Neural crest cell (in vitro differentiated cells): ENCODE measurements around the gene NUCB2. TPM values are rescaled to one million over a fixed set of nuclear protein-coding genes. Genes with fewer than 3 reads are reported as not detected.

Experiments used
- DNase-seq: peaks from one replicate; pipeline ENCODE4 v3.0.0; 2021; ENCODE audit warnings: low read depth, mixed read lengths, low spot score
- H3K27ac Mint-ChIP-seq: one replicate; pipeline ENCODE4 v1.8.0; 2021; ENCODE audit warnings: mild to moderate bottlenecking, mixed read lengths; ENCODE audit not compliant: unreplicated experiment
- H3K27me3 Mint-ChIP-seq: 2 replicates; pipeline ENCODE4 v1.8.0; 2021; ENCODE audit warnings: low read depth, mild to moderate bottlenecking, mixed read lengths
- H3K36me3 Mint-ChIP-seq: 2 replicates; pipeline ENCODE4 v1.8.0; 2021; ENCODE audit warnings: low read depth, mild to moderate bottlenecking, mixed read lengths
- H3K4me1 Mint-ChIP-seq: 2 replicates; pipeline ENCODE4 v1.8.0; 2021; ENCODE audit warnings: mixed read lengths
- H3K4me3 Mint-ChIP-seq: one replicate; pipeline ENCODE4 v1.8.0; 2021; ENCODE audit warnings: mild to moderate bottlenecking, mixed read lengths
- H3K9me3 Mint-ChIP-seq: 2 replicates; pipeline ENCODE4 v1.8.0; 2021; ENCODE audit warnings: mixed read lengths
- total RNA-seq: library from RNA; stranded (reverse); gene quantifications from 2 replicates; pipeline ENCODE4 v1.2.1, GENCODE V29; 2021
- TF ChIP-seq, protein P1 (sequence below): fragments of 200-600 bp; sonication (generic); conservative IDR thresholded peaks from 2 replicates; pipeline ENCODE4 v1.5.0; 2021; ENCODE audit warnings: antibody characterized with exemption, mild to moderate bottlenecking

Gene NUCB2
- total RNA-seq, 1 donor from 2014 or later: 59.3 TPM

DNA sequence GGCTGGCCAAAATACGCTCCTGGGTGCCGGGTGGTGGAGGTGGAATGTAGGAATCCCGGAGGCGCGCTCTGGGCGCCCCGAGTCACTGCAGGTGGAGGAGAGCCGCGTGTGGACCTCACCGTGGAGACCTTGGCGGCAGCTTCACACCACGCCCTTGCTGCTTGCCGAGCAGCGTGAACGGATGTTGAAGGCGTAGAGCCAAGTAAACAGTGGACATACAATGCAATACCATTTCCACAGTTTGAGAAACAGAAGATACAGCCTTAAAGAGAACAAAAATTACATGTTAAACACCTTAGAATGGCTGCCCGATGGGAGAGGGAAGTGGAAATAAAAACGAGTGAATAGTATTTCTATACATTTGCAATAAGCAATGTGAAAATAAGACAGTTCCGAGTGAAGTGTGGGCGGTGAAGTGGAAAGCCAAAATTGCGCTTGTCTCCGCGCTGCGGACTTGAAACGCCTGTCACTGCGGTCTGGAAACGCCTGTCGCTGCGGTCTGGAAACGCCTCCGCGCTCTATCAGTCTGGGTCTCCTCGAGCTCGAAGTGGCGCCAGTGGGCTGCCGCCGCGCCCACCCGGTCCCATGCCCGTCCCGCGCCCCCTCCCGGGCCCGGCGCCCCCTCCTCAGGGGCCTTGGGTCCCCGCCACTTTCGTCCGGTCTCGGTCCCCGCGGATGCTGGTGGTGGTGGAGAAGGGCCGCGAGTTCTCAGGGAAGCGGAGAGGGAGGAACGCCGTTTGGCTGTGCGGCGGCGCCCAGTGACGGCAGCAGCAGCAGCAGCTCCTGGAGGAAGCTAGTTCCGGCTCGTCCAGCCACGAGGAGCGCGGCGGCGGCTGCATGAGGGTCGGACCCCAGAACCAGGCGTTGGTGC lies 76.6 kb downstream of the NUCB2 start:
- Mint-ChIP-seq H3K27me3 (peaks cover 36% of the 10 kb centered on the region), H3K9me3 (peaks cover 7% of the 10 kb centered on the region), H3K27ac (peak overlapping the region; percentile 96), H3K4me3 (peak overlapping the region; percentile 91), H3K36me3 (peaks cover 19% of the 10 kb centered on the region), H3K4me1 (peaks cover 35% of the 10 kb centered on the region)
- peak; percentile 64 for DNase-seq
- TF ChIP-seq, protein P1, sequence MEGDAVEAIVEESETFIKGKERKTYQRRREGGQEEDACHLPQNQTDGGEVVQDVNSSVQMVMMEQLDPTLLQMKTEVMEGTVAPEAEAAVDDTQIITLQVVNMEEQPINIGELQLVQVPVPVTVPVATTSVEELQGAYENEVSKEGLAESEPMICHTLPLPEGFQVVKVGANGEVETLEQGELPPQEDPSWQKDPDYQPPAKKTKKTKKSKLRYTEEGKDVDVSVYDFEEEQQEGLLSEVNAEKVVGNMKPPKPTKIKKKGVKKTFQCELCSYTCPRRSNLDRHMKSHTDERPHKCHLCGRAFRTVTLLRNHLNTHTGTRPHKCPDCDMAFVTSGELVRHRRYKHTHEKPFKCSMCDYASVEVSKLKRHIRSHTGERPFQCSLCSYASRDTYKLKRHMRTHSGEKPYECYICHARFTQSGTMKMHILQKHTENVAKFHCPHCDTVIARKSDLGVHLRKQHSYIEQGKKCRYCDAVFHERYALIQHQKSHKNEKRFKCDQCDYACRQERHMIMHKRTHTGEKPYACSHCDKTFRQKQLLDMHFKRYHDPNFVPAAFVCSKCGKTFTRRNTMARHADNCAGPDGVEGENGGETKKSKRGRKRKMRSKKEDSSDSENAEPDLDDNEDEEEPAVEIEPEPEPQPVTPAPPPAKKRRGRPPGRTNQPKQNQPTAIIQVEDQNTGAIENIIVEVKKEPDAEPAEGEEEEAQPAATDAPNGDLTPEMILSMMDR: no peak

DNA sequence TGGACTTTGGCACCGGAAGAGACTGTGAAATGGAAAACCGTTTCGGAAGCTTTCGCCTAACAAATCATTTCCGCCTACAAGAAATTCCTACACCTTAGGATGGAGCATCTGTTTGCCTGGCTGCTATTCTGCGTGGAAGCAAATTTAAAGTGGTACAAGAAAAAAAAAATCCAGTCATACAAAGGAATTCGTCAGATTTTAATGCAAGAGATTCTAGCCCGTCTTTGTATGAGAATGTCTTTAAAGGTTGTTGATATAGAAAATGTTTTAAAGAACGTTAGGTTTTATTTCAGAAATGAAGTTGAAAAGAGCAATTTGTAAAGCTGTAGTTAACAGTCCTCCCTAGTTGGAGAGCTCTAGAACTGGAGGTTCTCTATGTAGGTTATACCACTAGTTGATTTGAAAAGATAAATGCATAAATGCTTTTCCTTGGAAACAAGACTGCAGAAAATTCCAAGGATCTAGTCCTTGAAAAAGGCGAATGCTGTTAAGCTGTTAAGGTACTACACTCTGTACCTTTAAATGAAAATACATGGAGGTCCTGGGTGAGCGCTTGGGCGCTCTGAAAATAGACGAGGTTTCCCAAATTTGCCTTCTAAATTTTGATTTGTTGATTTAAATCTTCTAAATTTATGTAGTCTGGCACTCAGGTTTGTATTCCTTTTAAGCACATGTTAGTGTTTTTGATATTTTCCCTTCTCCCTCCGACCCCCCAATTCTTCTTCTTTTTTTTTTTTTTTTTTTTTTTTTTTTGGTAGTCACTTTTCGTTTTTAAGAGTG lies 77.5 kb downstream of the NUCB2 start:
- Mint-ChIP-seq H3K36me3 (peaks cover 25% of the 10 kb centered on the region), H3K4me3 (peak overlapping the region; percentile 91), H3K4me1 (peaks cover 35% of the 10 kb centered on the region), H3K9me3 (peaks cover 11% of the 10 kb centered on the region), H3K27me3 (peaks cover 36% of the 10 kb centered on the region), H3K27ac (peak overlapping the region; percentile 96)
- DNase-seq: no peak
- TF ChIP-seq, protein P1: no peak

DNA sequence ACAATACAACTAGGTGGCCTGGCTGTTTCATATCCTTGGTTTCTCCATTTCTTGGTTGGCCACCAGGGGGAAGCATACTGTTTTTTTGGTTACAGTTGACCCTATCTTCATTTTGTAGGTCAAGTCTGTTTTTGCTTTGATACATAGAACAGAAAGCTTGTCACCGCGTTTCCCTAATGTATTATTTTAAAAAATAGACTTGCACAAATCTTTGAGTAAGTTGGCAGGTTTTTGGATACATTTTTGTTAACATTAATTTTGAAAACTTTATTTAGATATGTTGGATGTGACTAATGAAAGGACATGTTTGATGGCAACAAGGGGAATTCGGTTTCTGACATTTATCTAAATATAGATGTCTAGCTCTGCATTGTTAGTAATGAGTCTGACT lies 78.1 kb downstream of the NUCB2 start:
- Mint-ChIP-seq H3K9me3 (peaks cover 13% of the 10 kb centered on the region), H3K27ac (no peak overlapping the region)

GRCh38 chr11:17366495-17366894 lies 90.0 kb downstream of the NUCB2 start:
- Mint-ChIP-seq H3K27me3 (no peaks in the 10 kb centered on the region), H3K36me3 (peaks cover 79% of the 10 kb centered on the region), H3K27ac (no peak overlapping the region), H3K9me3 (peaks cover 22% of the 10 kb centered on the region), H3K4me1 (no peaks in the 10 kb centered on the region), H3K4me3 (no peak overlapping the region)
- DNase-seq: no peak
- TF ChIP-seq, protein P1: no peak

More for the DNA sequence above, 78.1 kb downstream of the NUCB2 start:
- H3K4me1 Mint-ChIP-seq: peaks cover 35% of the 10 kb centered on the region
- DNase-seq: peak; percentile 72
- H3K27me3 Mint-ChIP-seq: peaks cover 36% of the 10 kb centered on the region
- H3K36me3 Mint-ChIP-seq: peaks cover 29% of the 10 kb centered on the region
- TF ChIP-seq, protein P1: peak; percentile 80
- peak overlapping the region; percentile 91 for H3K4me3 Mint-ChIP-seq

DNA sequence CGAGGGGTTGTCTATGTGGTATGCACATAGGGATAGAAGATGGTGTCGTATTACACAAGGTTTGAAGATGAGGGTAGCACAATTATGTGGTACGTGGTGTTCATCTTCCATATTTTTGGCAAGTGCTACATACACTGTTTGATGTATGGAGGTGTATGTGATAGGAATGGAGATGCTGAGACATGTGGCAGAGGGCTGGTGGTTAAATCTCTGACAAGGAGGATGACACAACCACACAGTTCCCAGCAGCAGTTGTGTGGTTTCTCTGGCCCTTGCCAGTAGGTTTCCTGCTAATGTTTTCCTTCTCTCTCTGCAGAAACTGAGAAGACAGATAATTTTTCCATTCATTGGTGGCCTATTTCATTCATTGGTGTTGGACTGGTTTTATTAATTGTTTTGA lies 92.0 kb downstream of the NUCB2 start:
- no peaks in the 10 kb centered on the region for H3K4me1 Mint-ChIP-seq
- peaks cover 85% of the 10 kb centered on the region for H3K36me3 Mint-ChIP-seq

More for the DNA sequence above, 92.0 kb downstream of the NUCB2 start:
- Mint-ChIP-seq H3K27ac (no peak overlapping the region), H3K27me3 (no peaks in the 10 kb centered on the region), H3K9me3 (peaks cover 30% of the 10 kb centered on the region), H3K4me3 (no peak overlapping the region)
- TF ChIP-seq, protein P1: no peak
- DNase-seq: no peak
